MM.1S (cell line): ENCODE results near the gene LPIN1.

ENCODE experiments used
- CTCF ChIP-seq: fragments of 300-600 bp; sonication (generic); IDR thresholded peaks from 2 replicates; pipeline ENCODE4 v1.5.1; 2016; ENCODE audit warnings: antibody characterized with exemption, low read length, mixed read lengths
- EZH2 ChIP-seq: fragments of 300-600 bp; sonication (generic); optimal IDR thresholded peaks from 2 replicates; pipeline ENCODE3; 2017; ENCODE audit warnings: low read depth, mild to moderate bottlenecking, antibody characterized with exemption, low read length, mixed read lengths
- EZH2phosphoT487 ChIP-seq: fragments of 300-600 bp; sonication (generic); IDR thresholded peaks from 2 replicates; pipeline ENCODE4 v1.6.1; 2018; ENCODE audit warnings: antibody characterized with exemption, low read length

GRCh38 chr2:11788461-11789124 lies 42.2 kb downstream of the LPIN1 start:
- TF ChIP-seq CTCF = no peak
- TF ChIP-seq EZH2 = no peak
- TF ChIP-seq EZH2phosphoT487 = no peak
